Measurements from ENCODE around the gene ACTBL2. TPM values are rescaled to one million over a fixed set of nuclear protein-coding genes. Genes with fewer than 3 reads are reported as not detected.

Gene ACTBL2
- total RNA-seq, 2 donors from 2014 or later, result not detected

GRCh38 chr5:57455511-57456455 lies 26.8 kb downstream of the ACTBL2 start:
- no peak for DNase-seq
- intact Hi-C loops (cut with DNase I), result no loop called here
- no peak for ATAC-seq

GRCh38 chr5:57454896-57455295 lies 27.7 kb downstream of the ACTBL2 start:
- no peak for ATAC-seq
- intact Hi-C loops (cut with DNase I), result no loop called here

GRCh38 chr5:57453728-57454127 lies 28.9 kb downstream of the ACTBL2 start:
- intact Hi-C loops (cut with DNase I), result no loop called here
- ATAC-seq, result no peak

More at GRCh38 chr5:57454896-57455295, 27.7 kb downstream of the ACTBL2 start:
- no peak for DNase-seq

GRCh38 chr5:57452885-57453284 lies 29.7 kb downstream of the ACTBL2 start:
- ATAC-seq (no peak), DNase-seq (no peak)
- intact Hi-C loops (cut with DNase I), result no loop called here

More at GRCh38 chr5:57453728-57454127, 28.9 kb downstream of the ACTBL2 start:
- DNase-seq, result no peak

GRCh38 chr5:57450991-57451876 lies 31.4 kb downstream of the ACTBL2 start:
- intact Hi-C loops (cut with DNase I), result no loop called here
- DNase-seq, result no peak
- peak; percentile 44 to 57 for ATAC-seq

GRCh38 chr5:57448751-57449150 lies 33.9 kb downstream of the ACTBL2 start:
- DNase-seq, result no peak
- intact Hi-C loops (cut with DNase I), result no loop called here
- ATAC-seq, result no peak

GRCh38 chr5:57448287-57448686 lies 34.3 kb downstream of the ACTBL2 start:
- intact Hi-C loops (cut with DNase I), result no loop called here
- ATAC-seq, result no peak
- no peak for DNase-seq

- ATAC-seq (no peak), DNase-seq (no peak)
- intact Hi-C loops (cut with DNase I), result no loop called here
Measured at GRCh38 chr5:57447658-57448057, 35.0 kb downstream of the ACTBL2 start.

- no peak for DNase-seq
- intact Hi-C loops (cut with DNase I), result no loop called here
- ATAC-seq, result peak; percentile 35 to 58
Measured at GRCh38 chr5:57446966-57447365, 35.6 kb downstream of the ACTBL2 start.

- DNase-seq, result no peak
- no peak for ATAC-seq
- intact Hi-C loops (cut with DNase I), result no loop called here
Measured at GRCh38 chr5:57445705-57446037, 36.9 kb downstream of the ACTBL2 start.

- intact Hi-C loops (cut with DNase I), result no loop called here
- ATAC-seq, result peak; percentile 56 to 85
- no peak for DNase-seq
Measured at GRCh38 chr5:57445006-57445704, 37.5 kb downstream of the ACTBL2 start.

- peak in 1 of 2 donors; percentile 43 for ATAC-seq
- intact Hi-C loops (cut with DNase I), result no loop called here
- no peak for DNase-seq
Measured at GRCh38 chr5:57442080-57442839, 40.4 kb downstream of the ACTBL2 start.

- intact Hi-C loops (cut with DNase I), result no loop called here
Measured at GRCh38 chr5:57441557-57441956, 41.1 kb downstream of the ACTBL2 start.

GRCh38 chr5:57439601-57440000 lies 43.0 kb downstream of the ACTBL2 start:
- intact Hi-C loops (cut with DNase I), result no loop called here
- DNase-seq (no peak), ATAC-seq (no peak)

More at GRCh38 chr5:57441557-57441956, 41.1 kb downstream of the ACTBL2 start:
- ATAC-seq (peak in 1 of 2 donors; percentile 56), DNase-seq (no peak)

GRCh38 chr5:57437976-57438805 lies 44.4 kb downstream of the ACTBL2 start:
- ATAC-seq (no peak), DNase-seq (no peak)
- intact Hi-C loops (cut with DNase I), result no loop called here

- ATAC-seq, result no peak
- intact Hi-C loops (cut with DNase I), result no loop called here
Measured at GRCh38 chr5:57436586-57436985, 46.0 kb downstream of the ACTBL2 start.

GRCh38 chr5:57435701-57436134 lies 46.9 kb downstream of the ACTBL2 start:
- ATAC-seq, result peak in 1 of 2 donors; percentile 78
- intact Hi-C loops (cut with DNase I), result no loop called here
- no peak for DNase-seq

More at GRCh38 chr5:57436586-57436985, 46.0 kb downstream of the ACTBL2 start:
- no peak for DNase-seq

GRCh38 chr5:57434683-57435082 lies 47.9 kb downstream of the ACTBL2 start:
- ATAC-seq (no peak), DNase-seq (no peak)
- intact Hi-C loops (cut with DNase I), result no loop called here

Measured in left cardiac atrium (tissue), 4 donors.